SK-N-SH (cell line): ENCODE results near the gene ARAF.

Source experiments
- EZH2phosphoT487 ChIP-seq: fragments of 200-600 bp; sonication (generic); IDR thresholded peaks from 2 replicates; pipeline ENCODE4 v1.6.1; 2017; ENCODE audit warnings: low read depth, mixed run types, mild to moderate bottlenecking, antibody characterized with exemption, moderate library complexity, borderline replicate concordance
- TF ChIP-seq, protein P1 (sequence below): fragments of 200-600 bp; sonication (generic); IDR thresholded peaks from 2 replicates; pipeline ENCODE4 v1.6.1; 2017; ENCODE audit warnings: antibody characterized with exemption, mild to moderate bottlenecking, moderate library complexity

GRCh38 chrX:47614618-47615017 lies 53.6 kb downstream of the ARAF start:
- TF ChIP-seq, protein P1, sequence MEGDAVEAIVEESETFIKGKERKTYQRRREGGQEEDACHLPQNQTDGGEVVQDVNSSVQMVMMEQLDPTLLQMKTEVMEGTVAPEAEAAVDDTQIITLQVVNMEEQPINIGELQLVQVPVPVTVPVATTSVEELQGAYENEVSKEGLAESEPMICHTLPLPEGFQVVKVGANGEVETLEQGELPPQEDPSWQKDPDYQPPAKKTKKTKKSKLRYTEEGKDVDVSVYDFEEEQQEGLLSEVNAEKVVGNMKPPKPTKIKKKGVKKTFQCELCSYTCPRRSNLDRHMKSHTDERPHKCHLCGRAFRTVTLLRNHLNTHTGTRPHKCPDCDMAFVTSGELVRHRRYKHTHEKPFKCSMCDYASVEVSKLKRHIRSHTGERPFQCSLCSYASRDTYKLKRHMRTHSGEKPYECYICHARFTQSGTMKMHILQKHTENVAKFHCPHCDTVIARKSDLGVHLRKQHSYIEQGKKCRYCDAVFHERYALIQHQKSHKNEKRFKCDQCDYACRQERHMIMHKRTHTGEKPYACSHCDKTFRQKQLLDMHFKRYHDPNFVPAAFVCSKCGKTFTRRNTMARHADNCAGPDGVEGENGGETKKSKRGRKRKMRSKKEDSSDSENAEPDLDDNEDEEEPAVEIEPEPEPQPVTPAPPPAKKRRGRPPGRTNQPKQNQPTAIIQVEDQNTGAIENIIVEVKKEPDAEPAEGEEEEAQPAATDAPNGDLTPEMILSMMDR = no peak
- TF ChIP-seq EZH2phosphoT487 = no peak
